Astrocyte of the spinal cord (primary cell): Measurements from ENCODE around the gene F10.
"Not testable (repeated sequence)": the region's sequence is repeated elsewhere in the genome, so short reads cannot be mapped to it uniquely, and the experiment has no call there.

Experiments
- DNase-seq: peaks from one replicate; pipeline ENCODE4 v3.0.0; 2011; ENCODE audit warnings: low read depth, low spot score
- H3K4me3 ChIP-seq: 2 replicates; pipeline ENCODE4 v1.5.1; 2011; ENCODE audit warnings: low read depth, mild to moderate bottlenecking, low read length, moderate library complexity
- CTCF ChIP-seq: IDR thresholded peaks from 2 replicates; pipeline ENCODE4 v1.5.1; 2012; ENCODE audit warnings: low read depth, mild to moderate bottlenecking, low read length, inconsistent platforms
- in situ Hi-C: cut with HindIII; loops from 2 replicates; pipeline ENCODE4 v1.10.0; 2017; ENCODE audit warnings: low sequenced_read_pairs

Gene F10

GRCh38 chr13:113077566-113077952 is 45.0 kb upstream of the F10 start:
- no peak for TF ChIP-seq CTCF
- H3K4me3 ChIP-seq = no peak overlapping the region
- no peak for DNase-seq
- in situ Hi-C loops = no loop called here

GRCh38 chr13:113077953-113078901 is 44.4 kb upstream of the F10 start:
- in situ Hi-C loops = no loop called here
- no peak for DNase-seq
- H3K4me3 ChIP-seq = no peak overlapping the region
- no peak for TF ChIP-seq CTCF

GRCh38 chr13:113078902-113079780 is 43.5 kb upstream of the F10 start:
- no peak overlapping the region for H3K4me3 ChIP-seq
- no peak for DNase-seq
- TF ChIP-seq CTCF = no peak
- in situ Hi-C loops = no loop called here

GRCh38 chr13:113079781-113080080 is 42.9 kb upstream of the F10 start:
- in situ Hi-C loops = not testable (repeated sequence)

GRCh38 chr13:113080361-113080831 is 42.2 kb upstream of the F10 start:
- TF ChIP-seq CTCF = no peak
- no peak overlapping the region for H3K4me3 ChIP-seq
- in situ Hi-C loops = no loop called here
- no peak for DNase-seq

More at GRCh38 chr13:113079781-113080080, 42.9 kb upstream of the F10 start:
- DNase-seq, H3K4me3 ChIP-seq: not testable (repeated sequence)

- no peak for TF ChIP-seq CTCF
- H3K4me3 ChIP-seq = no peak overlapping the region
- in situ Hi-C loops = no loop called here
- DNase-seq = no peak
Measured at GRCh38 chr13:113080901-113081521, 41.6 kb upstream of the F10 start.
